ENCODE measurements around the gene ACP1. TPM values are rescaled to one million over a fixed set of nuclear protein-coding genes. Genes with fewer than 3 reads are reported as not detected.

The ACP1 gene
- total RNA-seq, 1 experiment from 2014 or later, result 132 TPM

- Mint-ChIP-seq H3K27ac (ENCODE audit: low read depth, unreplicated experiment) (no peak overlapping the region), H3K9me3 (ENCODE audit: unreplicated experiment) (no peaks in the 10 kb centered on the region), H3K4me1 (ENCODE audit: insufficient read depth, unreplicated experiment) (peaks cover 7% of the 10 kb centered on the region), H3K4me3 (ENCODE audit: unreplicated experiment) (no peak overlapping the region), H3K36me3 (ENCODE audit: insufficient read depth, unreplicated experiment) (peaks cover 4% of the 10 kb centered on the region), H3K27me3 (ENCODE audit: insufficient read depth, unreplicated experiment) (no peaks in the 10 kb centered on the region)
- TF ChIP-seq CTCF (IDR thresholded peaks at IDR 0.05; ENCODE audit: unreplicated experiment), result no peak
- BruUV-seq (replicated peaks), result no TSS peak
- ChIA-PET CTCF (interaction anchor here (0.6 to 1.2 kb wide), 6 partner anchors 11 to 405 kb away, joined by 3 to 4 read pairs (median 3); no protein-coding TSS in a partner anchor), POLR2A (interaction anchor here (1.3 kb wide), 2 partner anchors 11 to 77 kb away, joined by 3 to 4 read pairs; no protein-coding TSS in a partner anchor)
- no peak for DNase-seq (ENCODE audit: unreplicated experiment)
- intact Hi-C loops (cut with micrococcal nuclease), result loop anchor here (10.0 kb wide), 1 partner anchor 123 kb away; no protein-coding TSS in a partner anchor
These were observed 2.6 kb upstream of the ACP1 start for GRCh38 chr2:262117-262516.

GRCh38 chr2:263022-263738 lies 1.6 kb upstream of the ACP1 start:
- intact Hi-C loops (cut with micrococcal nuclease), result loop anchor here (10.0 kb wide), 1 partner anchor 122 kb away; no protein-coding TSS in a partner anchor
- Mint-ChIP-seq H3K27ac (ENCODE audit: low read depth, unreplicated experiment) (peak overlapping the region; percentile 87), H3K9me3 (ENCODE audit: unreplicated experiment) (no peaks in the 10 kb centered on the region), H3K27me3 (ENCODE audit: insufficient read depth, unreplicated experiment) (no peaks in the 10 kb centered on the region), H3K36me3 (ENCODE audit: insufficient read depth, unreplicated experiment) (peaks cover 13% of the 10 kb centered on the region), H3K4me3 (ENCODE audit: unreplicated experiment) (peak overlapping the region; percentile 94), H3K4me1 (ENCODE audit: insufficient read depth, unreplicated experiment) (peaks cover 16% of the 10 kb centered on the region)
- CTCF ChIA-PET, result interaction anchor here (0.5 to 0.6 kb wide), 2 partner anchors 27 to 370 kb away, joined by 3 read pairs; no protein-coding TSS in a partner anchor
- TSS peak; percentile 29 for BruUV-seq (replicated peaks)
- DNase-seq (ENCODE audit: unreplicated experiment), result no peak
- TF ChIP-seq CTCF (IDR thresholded peaks at IDR 0.05; ENCODE audit: unreplicated experiment), result no peak
- POLR2A ChIA-PET, result interaction anchor here (0.6 to 1.5 kb wide), 11 partner anchors 9 to 305 kb away, joined by 3 to 7 read pairs (median 3); no protein-coding TSS in a partner anchor

- Mint-ChIP-seq H3K27me3 (ENCODE audit: insufficient read depth, unreplicated experiment) (no peaks in the 10 kb centered on the region), H3K27ac (ENCODE audit: low read depth, unreplicated experiment) (peak within 1 kb of the TSS; percentile 87), H3K4me1 (ENCODE audit: insufficient read depth, unreplicated experiment) (peaks cover 22% of the 10 kb centered on the region), H3K9me3 (ENCODE audit: unreplicated experiment) (no peaks in the 10 kb centered on the region), H3K36me3 (ENCODE audit: insufficient read depth, unreplicated experiment) (peaks cover 15% of the 10 kb centered on the region), H3K4me3 (ENCODE audit: unreplicated experiment) (peak within 1 kb of the TSS; percentile 94)
- BruUV-seq (replicated peaks), result no TSS peak
- ChIA-PET CTCF (interaction anchor here (0.5 to 0.6 kb wide), 2 partner anchors 26 to 370 kb away, joined by 3 read pairs; no protein-coding TSS in a partner anchor), POLR2A (interaction anchor here (0.6 to 1.5 kb wide), 16 partner anchors 9 to 305 kb away, joined by 3 to 7 read pairs (median 3); no protein-coding TSS in a partner anchor)
- TF ChIP-seq CTCF (IDR thresholded peaks at IDR 0.05; ENCODE audit: unreplicated experiment), result no peak
- DNase-seq (ENCODE audit: unreplicated experiment), result peak; percentile 61
- intact Hi-C loops (cut with micrococcal nuclease), result loop anchor here (10.0 kb wide), 1 partner anchor 121 kb away; no protein-coding TSS in a partner anchor
These were observed 814 bp upstream of the ACP1 start, which contains the start of gene SH3YL1 for GRCh38 chr2:263774-264492. Gene SH3YL1 (minus strand): TSS chr2:264032. CDS start chr2:263984, 48 bp downstream.
